GM19043 (cell line): ENCODE results near the gene TRPC4AP.

ENCODE experiments used
- ATAC-seq: cut with Tn5 transposase; IDR thresholded peaks from one replicate; pipeline ENCODE4 v1.9.1; 2021; ENCODE audit warnings: low read depth; ENCODE audit not compliant: unreplicated experiment

TRPC4AP gene

GRCh38 chr20:35018590-35019371 is 73.8 kb downstream of the TRPC4AP start:
- no peak for ATAC-seq

GRCh38 chr20:35017099-35017835 is 75.3 kb downstream of the TRPC4AP start:
- no peak for ATAC-seq

- ATAC-seq = no peak
These were observed 76.8 kb downstream of the TRPC4AP start for GRCh38 chr20:35015863-35016193.

- no peak for ATAC-seq
These were observed 78.1 kb downstream of the TRPC4AP start for GRCh38 chr20:35014537-35014936.

- no peak for ATAC-seq
These were observed 78.9 kb downstream of the TRPC4AP start for GRCh38 chr20:35013421-35014411.

GRCh38 chr20:35012227-35013069 is 80.2 kb downstream of the TRPC4AP start:
- no peak for ATAC-seq

- no peak for ATAC-seq
These were observed 80.9 kb downstream of the TRPC4AP start for GRCh38 chr20:35011589-35012226.

- no peak for ATAC-seq
These were observed 82.0 kb downstream of the TRPC4AP start for GRCh38 chr20:35010405-35011192.

GRCh38 chr20:35009665-35010328 is 82.8 kb downstream of the TRPC4AP start:
- no peak for ATAC-seq

GRCh38 chr20:35008411-35009342 is 83.9 kb downstream of the TRPC4AP start:
- no peak for ATAC-seq

GRCh38 chr20:35007891-35008290 is 84.7 kb downstream of the TRPC4AP start:
- ATAC-seq = no peak

- no peak for ATAC-seq
These were observed 85.2 kb downstream of the TRPC4AP start for GRCh38 chr20:35007413-35007812.

- no peak for ATAC-seq
These were observed 86.1 kb downstream of the TRPC4AP start for GRCh38 chr20:35006531-35006971.

- no peak for ATAC-seq
These were observed 86.6 kb downstream of the TRPC4AP start for GRCh38 chr20:35006009-35006408.

- no peak for ATAC-seq
These were observed 87.1 kb downstream of the TRPC4AP start for GRCh38 chr20:35005463-35005961.

- no peak for ATAC-seq
These were observed 87.7 kb downstream of the TRPC4AP start for GRCh38 chr20:35004749-35005462.
